ENCODE data around the gene GRIA4.

DNA sequence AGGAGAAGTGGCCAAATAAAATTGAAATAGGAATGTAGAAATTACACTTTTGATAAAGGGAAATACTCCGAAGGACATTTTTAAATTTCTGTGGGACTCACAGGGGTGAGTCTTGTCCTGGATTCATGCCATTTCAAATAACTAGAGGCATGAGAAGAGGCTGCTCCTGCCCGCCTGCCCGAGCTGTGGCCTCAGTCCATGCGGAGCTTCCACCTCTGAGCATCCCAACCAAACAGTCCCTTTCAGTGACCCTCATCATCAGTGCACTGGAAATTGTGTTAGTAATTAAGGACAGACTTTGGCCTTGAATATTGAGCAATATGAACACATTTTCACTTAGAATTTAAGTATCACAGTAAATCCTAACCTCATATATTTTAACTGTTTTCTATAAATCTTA, 25.6 kb downstream of the GRIA4 start:
- TF ChIP-seq, protein P1, sequence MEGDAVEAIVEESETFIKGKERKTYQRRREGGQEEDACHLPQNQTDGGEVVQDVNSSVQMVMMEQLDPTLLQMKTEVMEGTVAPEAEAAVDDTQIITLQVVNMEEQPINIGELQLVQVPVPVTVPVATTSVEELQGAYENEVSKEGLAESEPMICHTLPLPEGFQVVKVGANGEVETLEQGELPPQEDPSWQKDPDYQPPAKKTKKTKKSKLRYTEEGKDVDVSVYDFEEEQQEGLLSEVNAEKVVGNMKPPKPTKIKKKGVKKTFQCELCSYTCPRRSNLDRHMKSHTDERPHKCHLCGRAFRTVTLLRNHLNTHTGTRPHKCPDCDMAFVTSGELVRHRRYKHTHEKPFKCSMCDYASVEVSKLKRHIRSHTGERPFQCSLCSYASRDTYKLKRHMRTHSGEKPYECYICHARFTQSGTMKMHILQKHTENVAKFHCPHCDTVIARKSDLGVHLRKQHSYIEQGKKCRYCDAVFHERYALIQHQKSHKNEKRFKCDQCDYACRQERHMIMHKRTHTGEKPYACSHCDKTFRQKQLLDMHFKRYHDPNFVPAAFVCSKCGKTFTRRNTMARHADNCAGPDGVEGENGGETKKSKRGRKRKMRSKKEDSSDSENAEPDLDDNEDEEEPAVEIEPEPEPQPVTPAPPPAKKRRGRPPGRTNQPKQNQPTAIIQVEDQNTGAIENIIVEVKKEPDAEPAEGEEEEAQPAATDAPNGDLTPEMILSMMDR (IDR thresholded peaks at IDR 0.05), result no peak
- no peak for TF ChIP-seq POLR2A (IDR thresholded peaks at IDR 0.05)
- TF ChIP-seq EP300 (IDR thresholded peaks at IDR 0.05), result no peak
